GM20000 (cell line): ENCODE results near the gene FOXP1.

Experiments used
- DNase-seq: peaks from one replicate; pipeline ENCODE4 v3.0.0; 2012; ENCODE audit warnings: low spot score
- CTCF ChIP-seq: IDR thresholded peaks from 2 replicates; pipeline ENCODE4 v1.5.1; 2012; ENCODE audit warnings: mild to moderate bottlenecking, control low read depth; ENCODE audit errors: extremely low read depth, missing control alignments

Gene FOXP1

GRCh38 chr3:70952033-70952747 lies 631.3 kb downstream of the FOXP1 start:
- DNase-seq = no peak
- no peak for TF ChIP-seq CTCF

GRCh38 chr3:70951316-70951715 lies 632.2 kb downstream of the FOXP1 start:
- DNase-seq = no peak
- TF ChIP-seq CTCF = no peak

- no peak for DNase-seq
- no peak for TF ChIP-seq CTCF
Observed at GRCh38 chr3:70947579-70947978, 635.9 kb downstream of the FOXP1 start.

- TF ChIP-seq CTCF = no peak
- DNase-seq = no peak
Observed at GRCh38 chr3:70943886-70944285, 639.6 kb downstream of the FOXP1 start.

GRCh38 chr3:70933105-70933810 lies 650.3 kb downstream of the FOXP1 start:
- no peak for DNase-seq
- TF ChIP-seq CTCF = no peak

GRCh38 chr3:70930066-70930465 lies 653.5 kb downstream of the FOXP1 start:
- no peak for DNase-seq
- no peak for TF ChIP-seq CTCF

- no peak for DNase-seq
- no peak for TF ChIP-seq CTCF
Observed at GRCh38 chr3:70927239-70927638, 656.3 kb downstream of the FOXP1 start.
